HG02610 (cell line): ENCODE data around the gene DDX39B.
"Not testable (repeated sequence)": the region's sequence is repeated elsewhere in the genome, so short reads cannot be mapped to it uniquely, and the experiment has no call there.

Source experiments
- ATAC-seq: cut with Tn5 transposase; IDR thresholded peaks from one replicate; pipeline ENCODE4 v1.9.1; 2021; ENCODE audit warnings: mild to moderate bottlenecking, moderate library complexity; ENCODE audit not compliant: unreplicated experiment

Gene DDX39B

DNA sequence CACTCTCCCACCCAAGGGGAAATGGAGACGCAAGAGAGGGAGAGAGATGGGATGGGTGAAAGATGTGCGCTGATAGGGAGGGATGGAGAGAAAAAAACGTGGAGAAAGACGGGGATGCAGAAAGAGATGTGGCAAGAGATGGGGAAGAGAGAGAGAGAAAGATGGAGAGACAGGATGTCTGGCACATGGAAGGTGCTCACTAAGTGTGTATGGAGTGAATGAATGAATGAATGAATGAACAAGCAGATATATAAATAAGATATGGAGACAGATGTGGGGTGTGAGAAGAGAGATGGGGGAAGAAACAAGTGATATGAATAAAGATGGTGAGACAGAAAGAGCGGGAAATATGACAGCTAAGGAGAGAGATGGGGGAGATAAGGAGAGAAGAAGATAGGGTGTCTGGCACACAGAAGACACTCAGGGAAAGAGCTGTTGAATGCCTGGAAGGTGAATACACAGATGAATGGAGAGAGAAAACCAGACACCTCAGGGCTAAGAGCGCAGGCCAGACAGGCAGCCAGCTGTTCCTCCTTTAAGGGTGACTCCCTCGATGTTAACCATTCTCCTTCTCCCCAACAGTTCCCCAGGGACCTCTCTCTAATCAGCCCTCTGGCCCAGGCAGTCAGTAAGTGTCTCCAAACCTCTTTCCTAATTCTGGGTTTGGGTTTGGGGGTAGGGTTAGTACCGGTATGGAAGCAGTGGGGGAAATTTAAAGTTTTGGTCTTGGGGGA lies 34.3 kb upstream of the DDX39B start:
- no peak for ATAC-seq

DNA sequence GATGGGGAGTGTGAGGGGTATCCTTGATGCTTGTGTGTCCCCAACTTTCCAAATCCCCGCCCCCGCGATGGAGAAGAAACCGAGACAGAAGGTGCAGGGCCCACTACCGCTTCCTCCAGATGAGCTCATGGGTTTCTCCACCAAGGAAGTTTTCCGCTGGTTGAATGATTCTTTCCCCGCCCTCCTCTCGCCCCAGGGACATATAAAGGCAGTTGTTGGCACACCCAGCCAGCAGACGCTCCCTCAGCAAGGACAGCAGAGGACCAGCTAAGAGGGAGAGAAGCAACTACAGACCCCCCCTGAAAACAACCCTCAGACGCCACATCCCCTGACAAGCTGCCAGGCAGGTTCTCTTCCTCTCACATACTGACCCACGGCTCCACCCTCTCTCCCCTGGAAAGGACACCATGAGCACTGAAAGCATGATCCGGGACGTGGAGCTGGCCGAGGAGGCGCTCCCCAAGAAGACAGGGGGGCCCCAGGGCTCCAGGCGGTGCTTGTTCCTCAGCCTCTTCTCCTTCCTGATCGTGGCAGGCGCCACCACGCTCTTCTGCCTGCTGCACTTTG lies 33.6 kb upstream of the DDX39B start, which contains the start of gene TNF:
Gene TNF, plus strand, starts transcription at position 231 of the 567 bp plus-strand sequence. Its CDS starts 177 bp downstream, at position 408.
- no peak for ATAC-seq

DNA sequence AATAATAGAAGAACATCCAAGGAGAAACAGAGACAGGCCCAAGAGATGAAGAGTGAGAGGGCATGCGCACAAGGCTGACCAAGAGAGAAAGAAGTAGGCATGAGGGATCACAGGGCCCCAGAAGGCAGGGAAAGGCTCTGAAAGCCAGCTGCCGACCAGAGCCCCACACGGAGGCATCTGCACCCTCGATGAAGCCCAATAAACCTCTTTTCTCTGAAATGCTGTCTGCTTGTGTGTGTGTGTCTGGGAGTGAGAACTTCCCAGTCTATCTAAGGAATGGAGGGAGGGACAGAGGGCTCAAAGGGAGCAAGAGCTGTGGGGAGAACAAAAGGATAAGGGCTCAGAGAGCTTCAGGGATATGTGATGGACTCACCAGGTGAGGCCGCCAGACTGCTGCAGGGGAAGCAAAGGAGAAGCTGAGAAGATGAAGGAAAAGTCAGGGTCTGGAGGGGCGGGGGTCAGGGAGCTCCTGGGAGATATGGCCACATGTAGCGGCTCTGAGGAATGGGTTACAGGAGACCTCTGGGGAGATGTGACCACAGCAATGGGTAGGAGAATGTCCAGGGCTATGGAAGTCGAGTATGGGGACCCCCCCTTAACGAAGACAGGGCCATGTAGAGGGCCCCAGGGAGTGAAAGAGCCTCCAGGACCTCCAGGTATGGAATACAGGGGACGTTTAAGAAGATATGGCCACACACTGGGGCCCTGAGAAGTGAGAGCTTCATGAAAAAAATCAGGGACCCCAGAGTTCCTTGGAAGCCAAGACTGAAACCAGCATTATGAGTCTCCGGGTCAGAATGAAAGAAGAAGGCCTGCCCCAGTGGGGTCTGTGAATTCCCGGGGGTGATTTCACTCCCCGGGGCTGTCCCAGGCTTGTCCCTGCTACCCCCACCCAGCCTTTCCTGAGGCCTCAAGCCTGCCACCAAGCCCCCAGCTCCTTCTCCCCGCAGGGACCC lies 32.6 kb upstream of the DDX39B start:
- ATAC-seq: no peak

DNA sequence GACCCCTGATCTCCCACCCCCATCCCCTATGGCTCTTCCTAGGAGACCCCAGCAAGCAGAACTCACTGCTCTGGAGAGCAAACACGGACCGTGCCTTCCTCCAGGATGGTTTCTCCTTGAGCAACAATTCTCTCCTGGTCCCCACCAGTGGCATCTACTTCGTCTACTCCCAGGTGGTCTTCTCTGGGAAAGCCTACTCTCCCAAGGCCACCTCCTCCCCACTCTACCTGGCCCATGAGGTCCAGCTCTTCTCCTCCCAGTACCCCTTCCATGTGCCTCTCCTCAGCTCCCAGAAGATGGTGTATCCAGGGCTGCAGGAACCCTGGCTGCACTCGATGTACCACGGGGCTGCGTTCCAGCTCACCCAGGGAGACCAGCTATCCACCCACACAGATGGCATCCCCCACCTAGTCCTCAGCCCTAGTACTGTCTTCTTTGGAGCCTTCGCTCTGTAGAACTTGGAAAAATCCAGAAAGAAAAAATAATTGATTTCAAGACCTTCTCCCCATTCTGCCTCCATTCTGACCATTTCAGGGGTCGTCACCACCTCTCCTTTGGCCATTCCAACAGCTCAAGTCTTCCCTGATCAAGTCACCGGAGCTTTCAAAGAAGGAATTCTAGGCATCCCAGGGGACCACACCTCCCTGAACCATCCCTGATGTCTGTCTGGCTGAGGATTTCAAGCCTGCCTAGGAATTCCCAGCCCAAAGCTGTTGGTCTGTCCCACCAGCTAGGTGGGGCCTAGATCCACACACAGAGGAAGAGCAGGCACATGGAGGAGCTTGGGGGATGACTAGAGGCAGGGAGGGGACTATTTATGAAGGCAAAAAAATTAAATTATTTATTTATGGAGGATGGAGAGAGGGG lies 31.7 kb upstream of the DDX39B start:
- no peak for ATAC-seq

DNA sequence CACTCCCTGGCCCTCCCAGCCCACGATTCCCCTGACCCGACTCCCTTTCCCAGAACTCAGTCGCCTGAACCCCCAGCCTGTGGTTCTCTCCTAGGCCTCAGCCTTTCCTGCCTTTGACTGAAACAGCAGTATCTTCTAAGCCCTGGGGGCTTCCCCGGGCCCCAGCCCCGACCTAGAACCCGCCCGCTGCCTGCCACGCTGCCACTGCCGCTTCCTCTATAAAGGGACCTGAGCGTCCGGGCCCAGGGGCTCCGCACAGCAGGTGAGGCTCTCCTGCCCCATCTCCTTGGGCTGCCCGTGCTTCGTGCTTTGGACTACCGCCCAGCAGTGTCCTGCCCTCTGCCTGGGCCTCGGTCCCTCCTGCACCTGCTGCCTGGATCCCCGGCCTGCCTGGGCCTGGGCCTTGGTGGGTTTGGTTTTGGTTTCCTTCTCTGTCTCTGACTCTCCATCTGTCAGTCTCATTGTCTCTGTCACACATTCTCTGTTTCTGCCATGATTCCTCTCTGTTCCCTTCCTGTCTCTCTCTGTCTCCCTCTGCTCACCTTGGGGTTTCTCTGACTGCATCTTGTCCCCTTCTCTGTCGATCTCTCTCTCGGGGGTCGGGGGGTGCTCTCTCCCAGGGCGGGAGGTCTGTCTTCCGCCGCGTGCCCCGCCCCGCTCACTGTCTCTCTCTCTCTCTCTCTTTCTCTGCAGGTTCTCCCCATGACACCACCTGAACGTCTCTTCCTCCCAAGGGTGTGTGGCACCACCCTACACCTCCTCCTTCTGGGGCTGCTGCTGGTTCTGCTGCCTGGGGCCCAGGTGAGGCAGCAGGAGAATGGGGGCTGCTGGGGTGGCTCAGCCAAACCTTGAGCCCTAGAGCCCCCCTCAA lies 30.5 kb upstream of the DDX39B start, which contains the start of gene LTA:
Gene LTA, plus strand, starts transcription at position 249 of the 871 bp plus-strand sequence. Its CDS starts 454 bp downstream, at position 703.
- no peak for ATAC-seq

DNA sequence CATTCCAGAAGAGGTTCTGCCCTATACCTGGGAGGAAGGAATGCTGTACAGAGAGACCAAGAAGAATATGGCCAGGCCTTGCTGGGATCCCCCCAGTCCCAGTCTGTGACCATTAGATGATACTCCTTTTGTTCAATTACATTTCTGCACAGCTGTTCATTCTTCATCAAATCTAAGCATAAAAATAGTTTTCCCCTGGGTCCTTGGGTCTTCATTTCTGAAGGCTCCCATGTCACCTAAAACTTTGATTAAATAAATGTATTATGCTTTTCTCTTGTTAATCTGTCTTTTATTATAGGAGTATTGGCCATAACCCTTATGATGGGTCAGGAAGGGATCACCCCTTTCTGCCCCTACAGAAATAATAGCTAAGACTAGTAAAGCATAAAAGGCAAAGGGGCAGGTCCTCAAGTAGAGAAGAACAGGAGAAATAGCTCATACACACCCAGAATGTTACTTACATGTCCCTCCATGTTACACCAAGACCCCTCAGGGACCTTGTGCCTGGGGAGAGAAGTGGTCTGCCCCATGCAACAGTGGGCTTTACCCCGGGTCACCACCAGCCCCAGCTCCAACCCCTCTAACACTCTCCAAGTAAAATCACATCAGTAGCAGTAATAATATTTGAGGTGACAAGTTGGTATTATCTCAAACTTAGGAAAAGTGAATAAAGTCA lies 28.2 kb upstream of the DDX39B start:
- ATAC-seq: no peak

DNA sequence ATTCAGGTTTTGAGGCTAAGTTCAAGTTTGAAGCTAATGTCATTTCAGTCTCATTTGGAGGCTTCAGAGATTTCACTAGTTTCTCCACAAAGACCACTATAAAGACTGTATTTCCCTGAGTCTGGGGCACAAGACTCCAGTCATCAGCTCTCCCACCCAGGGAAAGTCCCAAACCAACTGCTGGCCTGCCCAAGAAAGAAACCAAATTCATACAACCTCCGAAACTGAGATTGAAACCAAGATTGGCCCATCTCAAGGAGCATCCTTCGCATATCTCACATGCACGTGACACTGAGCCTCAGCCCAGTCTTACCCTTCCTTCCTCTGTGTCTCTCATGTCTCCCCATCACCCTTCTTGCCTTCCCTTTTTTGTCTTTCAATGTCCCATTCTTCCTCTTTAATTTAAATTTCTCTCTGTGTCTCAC lies 26.7 kb upstream of the DDX39B start:
- peak; percentile 69 for ATAC-seq

DNA sequence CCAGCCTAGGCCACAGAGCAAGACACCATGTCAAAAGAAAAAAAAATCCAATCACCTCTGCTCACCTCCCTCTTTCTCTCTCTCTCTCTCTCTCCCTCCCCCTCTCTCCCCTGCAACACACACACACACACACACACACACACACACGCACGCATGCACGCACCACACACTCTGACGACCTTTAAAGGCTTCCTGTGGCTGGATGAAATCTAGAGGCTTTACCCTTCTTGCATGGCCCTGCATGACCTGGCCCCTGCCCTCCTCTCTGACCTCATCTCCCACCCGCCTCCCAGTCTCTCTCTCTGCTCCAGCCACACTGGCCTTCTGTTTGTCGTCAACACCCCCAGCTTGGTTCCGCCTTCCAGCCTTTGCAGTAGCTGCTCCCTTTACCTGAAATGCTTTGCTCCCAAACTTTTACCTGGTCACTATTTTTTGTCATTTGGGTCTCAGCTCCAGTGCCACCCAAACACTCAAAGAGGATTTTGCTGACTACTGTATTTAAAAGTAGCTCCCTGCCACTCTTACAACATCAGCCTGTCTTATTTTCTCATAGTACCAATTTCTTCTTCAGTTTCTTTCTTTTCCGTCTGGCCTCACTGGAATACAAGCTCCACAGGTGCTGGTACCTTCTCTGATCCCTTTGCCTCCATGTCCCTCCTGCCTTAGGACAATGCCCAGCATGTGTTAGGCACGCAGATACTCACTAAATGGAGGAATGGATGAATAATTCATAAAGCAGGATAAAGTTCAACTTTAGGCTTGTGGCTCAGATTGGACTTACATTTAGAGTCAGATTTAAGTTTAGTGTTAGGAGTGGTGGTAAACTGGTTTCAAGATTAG lies 25.9 kb upstream of the DDX39B start:
- ATAC-seq: no peak

DNA sequence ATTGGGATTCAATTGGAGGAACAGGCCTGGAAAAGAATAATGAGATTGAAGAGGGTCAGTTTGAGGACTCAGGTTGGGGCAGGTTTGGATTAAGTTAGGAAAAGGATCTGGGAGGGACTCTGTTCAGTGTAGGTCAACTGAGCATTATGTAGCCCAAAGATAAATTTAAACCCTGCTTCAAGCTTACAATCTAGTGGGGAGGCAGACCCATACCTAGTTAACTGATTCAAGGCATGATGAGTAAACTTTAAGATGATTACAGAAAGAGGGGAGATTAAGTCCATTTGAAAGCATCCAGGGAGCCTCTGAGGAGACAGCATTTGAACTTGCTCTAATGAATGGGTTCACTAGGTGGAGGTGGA lies 18.9 kb upstream of the DDX39B start:
- ATAC-seq: no peak

DNA sequence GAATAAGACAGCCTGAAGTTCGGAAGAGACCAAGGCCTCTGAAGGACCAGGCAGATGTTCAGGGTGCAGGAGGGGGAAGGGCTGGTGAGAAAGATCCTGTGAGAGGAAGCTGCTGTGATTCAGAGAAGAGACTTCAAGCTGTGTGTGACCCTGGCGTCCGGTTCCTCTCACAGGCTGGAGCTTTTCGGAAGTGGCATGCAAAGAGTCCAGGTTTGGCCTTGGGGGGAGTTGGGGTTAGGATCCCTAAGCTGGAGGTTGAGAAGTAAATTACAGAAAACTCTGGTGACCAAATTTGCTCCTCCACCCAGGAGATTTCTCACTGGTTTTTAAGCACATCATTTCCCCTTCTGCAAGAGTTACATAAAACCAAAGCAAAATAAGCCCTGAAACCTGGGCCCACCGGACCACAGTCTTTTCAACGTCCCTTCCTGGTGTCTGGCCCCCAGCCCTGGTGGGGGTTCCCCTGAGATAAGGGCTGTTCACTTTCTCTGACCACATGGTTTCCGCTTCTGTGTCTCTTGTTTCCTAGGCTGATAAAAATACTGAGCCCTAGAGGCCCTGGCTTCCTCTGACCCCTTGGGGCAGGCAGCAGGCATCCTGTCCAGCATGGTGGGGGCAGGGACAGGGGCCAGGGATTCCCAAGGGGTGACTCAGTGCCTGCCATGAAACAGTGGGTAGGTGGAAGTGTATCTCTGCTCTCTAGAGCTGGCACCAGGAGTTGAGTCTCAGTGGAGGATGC lies 18.3 kb upstream of the DDX39B start:
- peak; percentile 52 for ATAC-seq

DNA sequence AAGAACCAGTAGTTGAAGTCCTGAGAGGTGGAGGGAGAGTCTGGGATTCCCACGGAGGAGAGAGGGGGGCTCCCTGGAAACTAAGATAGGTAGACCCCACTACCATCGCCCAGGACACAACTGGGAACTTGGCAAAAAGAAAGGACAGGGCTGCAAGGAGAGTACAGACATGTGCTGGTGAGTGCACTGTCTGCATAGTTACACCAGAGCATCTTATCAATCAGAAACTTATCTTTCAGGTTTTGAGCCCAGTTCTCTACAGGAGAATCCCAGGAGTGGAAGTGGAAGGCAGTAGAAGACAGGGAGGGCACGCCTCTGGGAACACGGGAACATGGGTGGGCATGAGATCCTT lies 17.8 kb upstream of the DDX39B start:
- ATAC-seq: no peak

DNA sequence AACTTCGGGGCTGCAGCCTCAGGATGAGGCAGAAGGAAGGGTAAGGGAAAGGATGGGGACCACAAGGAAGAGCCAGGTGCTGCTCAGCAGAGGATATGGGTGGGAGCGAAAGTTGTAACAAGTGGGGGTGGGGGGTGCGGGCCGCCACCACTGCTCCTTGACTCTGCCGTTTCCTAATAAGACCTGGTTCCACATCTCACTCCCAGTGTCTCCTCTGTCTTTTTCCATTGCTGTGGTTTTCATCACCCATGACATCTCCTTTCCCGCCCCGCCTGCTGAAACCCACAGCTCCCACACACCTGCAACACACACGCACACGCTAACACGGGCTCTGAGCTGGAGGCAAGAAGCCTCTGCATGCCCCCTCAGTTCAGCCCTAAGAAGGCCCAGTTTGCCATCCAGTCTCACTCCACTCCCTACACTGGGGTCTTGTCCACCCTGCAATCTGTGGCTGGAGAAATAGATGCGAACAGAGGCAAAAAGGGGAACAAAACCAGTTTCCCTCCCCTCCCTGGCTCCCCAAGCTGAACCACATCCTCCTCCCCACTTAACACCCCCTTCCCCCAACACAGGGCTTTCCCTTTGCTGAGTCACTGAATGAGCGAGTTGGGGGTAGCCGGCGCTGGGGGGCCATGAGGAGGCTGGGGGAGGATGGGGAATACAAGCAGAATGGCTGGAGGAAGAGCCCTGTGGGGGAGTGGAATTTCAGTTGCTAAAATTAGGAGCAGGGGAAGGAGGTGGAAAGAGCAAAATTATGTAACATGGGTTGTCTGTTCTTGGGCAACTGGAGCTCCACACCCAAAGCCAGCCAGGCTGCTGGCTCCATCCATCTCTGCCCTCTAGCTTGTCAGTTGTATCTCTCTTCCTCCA lies 17.1 kb upstream of the DDX39B start:
- ATAC-seq: peak; percentile 35

DNA sequence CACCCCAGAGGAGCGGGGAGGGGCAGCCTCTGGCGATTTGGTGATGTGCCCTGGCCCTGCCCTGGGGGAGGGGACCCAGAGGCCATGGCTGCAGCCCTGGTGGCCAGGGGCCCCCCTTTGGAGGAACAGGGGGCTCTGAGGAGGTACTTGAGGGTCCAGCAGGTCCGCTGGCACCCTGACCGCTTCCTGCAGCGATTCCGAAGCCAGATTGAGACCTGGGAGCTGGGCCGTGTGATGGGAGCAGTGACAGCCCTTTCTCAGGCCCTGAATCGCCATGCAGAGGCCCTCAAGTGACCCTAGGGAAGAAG lies 16.5 kb upstream of the DDX39B start:
- no peak for ATAC-seq

DNA sequence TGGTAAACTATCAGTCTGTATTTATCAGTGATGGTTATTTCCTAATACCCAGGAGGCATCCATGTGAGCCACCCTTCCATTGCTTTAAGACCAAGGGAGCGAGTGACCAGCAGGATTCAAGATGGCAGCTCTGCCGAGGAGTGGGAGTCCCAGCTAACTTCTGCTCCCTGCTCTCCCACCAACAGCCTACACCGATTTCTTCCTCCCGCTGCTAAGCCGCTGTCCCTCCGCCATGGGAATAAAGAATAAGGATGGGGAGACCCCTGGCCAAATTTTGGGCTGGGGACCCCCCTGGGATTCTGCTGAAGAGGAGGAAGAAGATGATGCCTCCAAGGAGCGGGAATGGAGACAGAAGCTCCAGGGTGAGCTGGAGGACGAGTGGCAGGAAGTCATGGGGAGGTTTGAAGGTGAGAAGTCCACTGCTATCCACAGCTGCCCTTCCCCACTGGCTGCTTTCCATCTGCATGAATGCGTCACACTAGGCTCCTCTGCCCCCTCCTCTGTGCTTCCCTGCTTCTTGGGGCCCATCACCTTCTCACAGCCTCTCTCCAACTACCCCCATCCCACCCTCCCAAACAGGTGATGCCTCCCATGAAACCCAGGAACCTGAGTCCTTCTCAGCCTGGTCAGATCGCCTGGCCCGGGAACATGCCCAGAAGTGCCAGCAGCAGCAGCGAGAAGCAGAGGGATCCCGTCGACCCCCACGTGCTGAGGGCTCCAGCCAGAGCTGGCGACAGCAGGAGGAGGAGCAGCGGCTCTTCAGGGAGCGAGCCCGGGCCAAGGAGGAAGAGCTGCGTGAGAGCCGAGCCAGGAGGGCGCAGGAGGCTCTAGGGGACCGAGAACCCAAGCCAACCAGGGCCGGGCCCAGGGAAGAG lies 15.9 kb upstream of the DDX39B start:
- ATAC-seq: no peak

DNA sequence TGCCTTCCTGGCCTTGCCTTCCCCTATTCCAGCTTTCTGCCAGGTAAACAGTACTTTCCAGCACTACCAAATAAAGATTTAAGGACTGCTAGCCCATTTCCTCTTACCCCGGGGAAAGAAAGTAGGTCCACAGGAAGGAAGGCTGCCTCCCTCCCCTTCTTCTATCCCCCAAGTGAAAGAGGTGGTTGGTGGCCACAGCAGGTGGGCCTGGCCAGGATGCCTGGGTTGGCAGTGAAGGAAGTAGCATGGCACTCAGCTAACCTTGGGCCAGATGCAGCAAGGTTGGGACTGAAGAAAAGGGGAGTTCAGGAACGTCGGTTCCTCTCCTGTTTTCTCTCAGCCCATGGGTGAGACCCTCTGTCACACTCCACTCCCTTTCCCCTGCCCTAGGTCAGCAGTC lies 14.5 kb upstream of the DDX39B start:
- ATAC-seq: no peak

DNA sequence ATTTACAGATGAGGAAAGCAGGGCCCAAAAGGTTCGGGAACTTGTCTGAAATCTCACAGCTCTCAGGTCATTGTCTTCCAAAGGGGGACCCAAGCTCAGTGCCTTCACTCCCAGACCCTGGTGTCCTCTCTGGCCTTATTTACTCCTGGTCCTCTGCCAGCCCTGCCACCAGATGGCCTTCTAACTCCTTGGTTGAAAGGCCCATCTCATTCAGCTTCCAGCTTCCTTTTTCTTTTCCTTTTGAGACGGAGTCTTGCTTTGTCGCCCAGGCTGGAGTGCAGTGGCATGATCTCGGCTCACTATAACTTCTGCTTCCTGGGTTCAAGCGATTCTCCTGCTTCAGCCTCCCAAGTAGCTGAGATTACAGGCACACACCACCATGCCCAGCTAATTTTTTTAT lies 9.6 kb upstream of the DDX39B start:
- not testable (repeated sequence) for ATAC-seq
